Femur (tissue), 1 donor: ENCODE measurements around the gene ZC3HAV1.

Experiments used
- DNase-seq: peaks from one replicate; pipeline ENCODE4 v3.0.0-alpha.2; 2017

Gene ZC3HAV1

GRCh38 chr7:139004321-139005090 is 105.0 kb downstream of the ZC3HAV1 start:
- no peak for DNase-seq

GRCh38 chr7:138999414-138999813 is 110.1 kb downstream of the ZC3HAV1 start:
- DNase-seq: no peak
